Colonic mucosa (tissue), 4 donors: ENCODE measurements around the gene NT5C2. TPM values are rescaled to one million over a fixed set of nuclear protein-coding genes. Genes with fewer than 3 reads are reported as not detected.
"Not testable (repeated sequence)": the region's sequence is repeated elsewhere in the genome, so short reads cannot be mapped to it uniquely, and the experiment has no call there.

ENCODE experiments used
- DNase-seq: peaks from one replicate; pipeline ENCODE4 v3.0.0-alpha.2; 2020
- H3K27ac ChIP-seq: fragments of 200-600 bp; one replicate; pipeline ENCODE4 v1.8.0; 2021
- H3K27me3 ChIP-seq: fragments of 200-600 bp; one replicate; pipeline ENCODE4 v1.8.0; 2021
- H3K36me3 ChIP-seq: fragments of 200-600 bp; one replicate; pipeline ENCODE4 v1.8.0; 2021
- H3K4me1 ChIP-seq: fragments of 200-600 bp; one replicate; pipeline ENCODE4 v1.8.0; 2021; ENCODE audit warnings: mild to moderate bottlenecking
- H3K4me3 ChIP-seq: fragments of 200-600 bp; one replicate; pipeline ENCODE4 v1.8.0; 2021
- H3K9ac ChIP-seq, 2 donors: one replicate each; pipeline ENCODE4 v1.7.0; 2013; ENCODE audit warnings: control low read depth in 2 of 2, low read depth in 2 of 2, low read length in 2 of 2
- H3K9me3 ChIP-seq: fragments of 200-600 bp; one replicate; pipeline ENCODE4 v1.8.0; 2021
- intact Hi-C: fragments of 100-400 bp; cut with DNase I; formaldehyde crosslinking; loops from one replicate; pipeline ENCODE4 v1.14.1; 2022
- total RNA-seq, 2 donors: library from RNA; stranded (reverse); fragmentation: NEBNext Ultra II Directional in 1 of 2; extraction: Animal tissue kit (Norgen Biotek cat#: 25700) in 1 of 2; gene quantifications; one replicate each; pipeline ENCODE4 v1.2.1, GENCODE V29; 2021
- TF ChIP-seq, protein P1 (sequence below): fragments of 200-600 bp; IDR thresholded peaks from one replicate; pipeline ENCODE4 v1.8.0; 2022; ENCODE audit warnings: antibody characterized with exemption, mild to moderate bottlenecking
- donor health status: healthy.
- donor health status: DM: no; HTN: no; CAD: no.
- donor health status: DM: no; HTN: no; CAD: no.

NT5C2 gene
- total RNA-seq, 2 donors from 2014 or later, result 59.6 to 89.5 TPM

DNA sequence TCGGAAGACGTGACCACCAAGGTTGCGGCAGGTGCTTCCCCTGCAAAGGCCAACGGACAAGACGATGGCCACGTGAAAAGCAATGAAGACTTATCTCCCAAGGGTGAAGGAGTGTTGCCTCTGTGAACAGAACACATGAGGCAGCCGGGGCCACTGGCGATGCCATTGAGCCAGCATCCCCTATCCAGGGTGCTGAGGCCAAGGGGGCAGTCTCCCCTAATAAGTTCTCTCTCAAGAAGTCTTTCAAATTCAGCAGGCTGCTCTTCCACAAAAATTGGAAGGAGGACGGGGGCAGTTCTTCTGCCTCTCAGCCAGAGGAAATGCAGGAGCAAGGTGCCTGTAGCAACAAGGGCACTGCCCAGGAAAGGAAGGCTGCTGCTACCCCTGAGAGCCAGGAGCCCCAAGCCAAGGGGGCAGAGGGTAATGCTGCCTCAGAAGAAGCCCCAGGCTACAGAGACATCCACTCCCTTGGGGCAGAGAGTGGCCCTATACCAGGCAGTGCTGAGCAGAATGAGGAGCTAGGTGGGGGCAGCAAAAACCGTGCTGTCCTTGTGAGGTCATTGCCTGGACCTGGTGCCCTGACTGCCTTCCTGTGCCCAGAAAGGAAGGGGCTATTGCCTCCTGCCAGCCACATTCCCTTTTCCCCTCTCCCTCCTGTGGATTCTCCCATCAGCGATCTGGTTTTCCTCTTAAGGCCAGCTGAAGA lies 17.3 kb downstream of the NT5C2 start:
- TF ChIP-seq, protein P1, sequence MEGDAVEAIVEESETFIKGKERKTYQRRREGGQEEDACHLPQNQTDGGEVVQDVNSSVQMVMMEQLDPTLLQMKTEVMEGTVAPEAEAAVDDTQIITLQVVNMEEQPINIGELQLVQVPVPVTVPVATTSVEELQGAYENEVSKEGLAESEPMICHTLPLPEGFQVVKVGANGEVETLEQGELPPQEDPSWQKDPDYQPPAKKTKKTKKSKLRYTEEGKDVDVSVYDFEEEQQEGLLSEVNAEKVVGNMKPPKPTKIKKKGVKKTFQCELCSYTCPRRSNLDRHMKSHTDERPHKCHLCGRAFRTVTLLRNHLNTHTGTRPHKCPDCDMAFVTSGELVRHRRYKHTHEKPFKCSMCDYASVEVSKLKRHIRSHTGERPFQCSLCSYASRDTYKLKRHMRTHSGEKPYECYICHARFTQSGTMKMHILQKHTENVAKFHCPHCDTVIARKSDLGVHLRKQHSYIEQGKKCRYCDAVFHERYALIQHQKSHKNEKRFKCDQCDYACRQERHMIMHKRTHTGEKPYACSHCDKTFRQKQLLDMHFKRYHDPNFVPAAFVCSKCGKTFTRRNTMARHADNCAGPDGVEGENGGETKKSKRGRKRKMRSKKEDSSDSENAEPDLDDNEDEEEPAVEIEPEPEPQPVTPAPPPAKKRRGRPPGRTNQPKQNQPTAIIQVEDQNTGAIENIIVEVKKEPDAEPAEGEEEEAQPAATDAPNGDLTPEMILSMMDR, result no peak
- no peak for DNase-seq

DNA sequence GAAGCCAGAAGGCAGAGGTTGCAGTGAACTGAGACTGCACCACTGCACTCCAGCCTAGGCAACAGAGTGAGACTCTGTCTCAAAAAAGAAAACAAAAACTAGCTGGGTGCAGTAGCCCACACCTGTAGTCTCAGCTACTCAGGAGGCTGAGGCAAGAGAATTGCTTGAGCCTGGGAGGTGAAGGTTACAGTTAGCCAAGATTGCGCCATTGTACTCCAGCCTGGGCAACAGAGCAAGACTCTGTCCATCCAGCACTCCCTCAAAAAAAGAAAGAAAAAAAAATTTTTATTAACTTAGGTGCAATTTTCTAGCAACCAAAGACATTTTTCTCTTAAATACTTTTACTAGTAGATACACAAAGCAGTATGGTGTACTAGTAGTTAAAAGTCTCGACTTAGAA lies 18.7 kb downstream of the NT5C2 start:
- H3K4me1 ChIP-seq, intact Hi-C loops, DNase-seq, H3K9ac ChIP-seq, H3K4me3 ChIP-seq, H3K9me3 ChIP-seq, H3K27ac ChIP-seq, H3K27me3 ChIP-seq, H3K36me3 ChIP-seq: not testable (repeated sequence)

More for the DNA sequence above, 17.3 kb downstream of the NT5C2 start:
- intact Hi-C loops, result no loop called here
- H3K9me3 ChIP-seq, result no peaks in the 10 kb centered on the region
- H3K36me3 ChIP-seq, result peaks cover 3% of the 10 kb centered on the region
- no peaks in the 10 kb centered on the region for H3K27me3 ChIP-seq
- H3K27ac ChIP-seq, result no peak overlapping the region
- no peak overlapping the region for H3K9ac ChIP-seq
- no peak overlapping the region for H3K4me3 ChIP-seq
- no peaks in the 10 kb centered on the region for H3K4me1 ChIP-seq

DNA sequence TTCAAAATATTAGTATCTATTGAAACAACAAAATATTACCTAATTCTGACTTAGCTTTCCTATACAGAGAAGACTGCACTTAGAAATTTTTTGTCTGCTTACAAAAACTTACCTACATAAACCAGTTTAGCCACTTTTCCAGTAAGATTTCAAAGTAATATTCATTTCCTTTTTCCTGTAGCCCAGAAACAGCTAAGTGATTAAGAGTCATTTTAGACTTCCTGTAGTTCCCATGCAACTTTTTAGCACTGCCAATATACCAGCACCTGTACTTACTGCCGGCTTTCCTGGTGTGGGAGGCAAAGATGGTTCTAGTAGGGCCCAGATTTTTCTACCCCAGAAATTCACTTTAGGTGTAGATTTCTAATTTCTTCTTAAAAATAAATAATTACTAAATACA lies 21.8 kb downstream of the NT5C2 start:
- no peak overlapping the region for H3K27ac ChIP-seq
- no peak overlapping the region for H3K9ac ChIP-seq
- H3K4me3 ChIP-seq, result no peak overlapping the region
- H3K9me3 ChIP-seq, result no peaks in the 10 kb centered on the region
- H3K27me3 ChIP-seq, result no peaks in the 10 kb centered on the region
- H3K4me1 ChIP-seq, result no peaks in the 10 kb centered on the region
- intact Hi-C loops, result no loop called here
- TF ChIP-seq, protein P1, result no peak
- DNase-seq, result no peak
- no peaks in the 10 kb centered on the region for H3K36me3 ChIP-seq

DNA sequence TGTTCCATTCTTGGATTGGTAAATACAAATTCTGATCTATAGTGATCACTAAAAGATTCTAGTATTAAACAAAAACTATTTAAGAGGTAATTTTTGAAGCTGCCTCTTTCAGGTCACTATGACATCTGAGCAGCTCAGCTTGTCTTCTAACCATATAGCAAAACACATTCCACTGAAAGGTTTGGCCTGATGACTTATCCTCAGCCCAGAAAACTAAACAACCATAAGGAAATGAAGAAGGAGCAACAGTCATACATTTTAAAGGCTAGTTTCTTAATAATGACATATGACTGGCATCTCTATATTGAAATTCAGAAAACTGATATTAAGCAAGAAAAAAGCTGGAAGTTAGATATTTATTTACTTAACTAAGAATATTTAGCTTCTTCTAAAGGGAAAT lies 24.6 kb downstream of the NT5C2 start:
- no peak overlapping the region for H3K27ac ChIP-seq
- no peak overlapping the region for H3K9ac ChIP-seq
- intact Hi-C loops, result no loop called here
- H3K36me3 ChIP-seq, result no peaks in the 10 kb centered on the region
- H3K4me3 ChIP-seq, result no peak overlapping the region
- no peaks in the 10 kb centered on the region for H3K4me1 ChIP-seq
- H3K27me3 ChIP-seq, result no peaks in the 10 kb centered on the region
- no peaks in the 10 kb centered on the region for H3K9me3 ChIP-seq
- no peak for DNase-seq
- TF ChIP-seq, protein P1, result no peak

DNA sequence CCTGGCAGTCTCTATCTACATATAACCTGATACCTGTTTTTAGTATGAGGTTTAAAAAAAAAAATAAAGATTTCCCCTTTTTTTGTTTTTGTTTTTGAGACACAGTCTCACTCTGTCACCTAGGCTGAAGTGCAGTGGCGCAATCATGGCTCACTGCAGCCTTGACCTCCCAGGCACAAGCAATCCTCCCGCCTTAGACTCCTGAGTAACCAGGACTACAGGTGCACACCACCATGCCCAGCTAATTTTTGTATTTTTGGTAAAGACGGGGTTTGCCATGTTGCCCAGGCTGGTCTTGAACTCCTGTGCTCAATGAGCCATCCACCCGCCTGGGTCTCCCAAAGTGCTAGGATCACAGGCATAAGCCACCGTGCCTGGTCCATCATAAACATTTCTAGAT lies 25.5 kb downstream of the NT5C2 start:
- H3K36me3 ChIP-seq, H3K4me3 ChIP-seq, DNase-seq, H3K27ac ChIP-seq, H3K27me3 ChIP-seq, H3K9ac ChIP-seq, H3K4me1 ChIP-seq, H3K9me3 ChIP-seq, intact Hi-C loops: not testable (repeated sequence)

DNA sequence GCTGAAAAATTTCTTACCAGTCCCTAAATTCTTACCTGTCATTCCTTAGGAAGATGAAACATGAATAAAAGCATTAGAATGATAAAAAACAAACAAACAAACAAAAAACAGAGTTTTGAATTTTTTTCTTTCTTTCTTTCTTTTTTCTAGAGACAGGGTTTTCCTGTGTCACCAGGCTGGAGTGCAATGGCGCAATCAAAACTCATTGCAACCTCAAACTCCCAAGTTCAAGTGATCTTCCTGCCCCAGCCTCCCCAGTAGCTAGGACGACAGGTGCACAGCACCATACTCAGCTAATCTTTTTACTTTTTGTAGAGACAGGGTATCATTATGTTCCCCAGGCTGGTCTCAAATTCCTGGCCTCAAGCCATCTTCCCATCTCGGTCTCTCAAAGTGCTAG lies 26.5 kb downstream of the NT5C2 start:
- H3K4me1 ChIP-seq, result no peaks in the 10 kb centered on the region
- no peak overlapping the region for H3K27ac ChIP-seq
- H3K36me3 ChIP-seq, result no peaks in the 10 kb centered on the region
- no peaks in the 10 kb centered on the region for H3K9me3 ChIP-seq
- intact Hi-C loops, result no loop called here
- DNase-seq, result no peak
- no peak overlapping the region for H3K9ac ChIP-seq
- H3K4me3 ChIP-seq, result no peak overlapping the region
- TF ChIP-seq, protein P1, result no peak
- H3K27me3 ChIP-seq, result no peaks in the 10 kb centered on the region

DNA sequence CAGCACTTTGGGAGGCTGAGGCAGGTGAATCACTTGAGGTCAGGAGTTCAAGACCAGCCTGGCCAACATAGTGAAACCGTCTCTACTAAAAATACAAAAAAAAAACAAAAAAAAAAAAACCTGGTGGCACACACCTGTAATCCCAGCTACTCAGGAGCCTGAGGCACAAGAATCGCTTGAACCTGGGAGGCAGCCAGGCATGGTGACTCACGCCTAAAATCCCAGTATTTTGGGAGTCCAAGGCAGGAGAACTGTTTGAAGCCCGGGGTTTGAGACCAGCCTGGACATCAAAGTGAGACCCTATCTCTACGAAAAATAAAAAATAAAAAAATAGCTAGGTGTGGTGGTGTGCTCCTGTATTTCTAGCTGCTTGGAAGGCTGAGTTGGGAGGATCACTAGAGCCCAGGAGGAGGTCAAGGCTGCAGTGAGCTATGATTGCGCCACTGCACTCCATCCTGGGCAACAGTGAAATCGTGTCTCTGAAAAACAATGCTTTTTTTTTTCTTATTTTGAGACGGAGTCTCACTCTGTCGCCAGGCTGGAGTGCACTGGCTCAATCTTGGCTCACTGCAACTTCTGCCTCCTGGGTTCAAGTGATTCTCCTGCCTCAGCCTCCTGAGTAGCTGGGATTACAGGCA lies 29.2 kb downstream of the NT5C2 start:
- DNase-seq, H3K27ac ChIP-seq, H3K9me3 ChIP-seq, H3K4me3 ChIP-seq, intact Hi-C loops, H3K4me1 ChIP-seq, H3K27me3 ChIP-seq, H3K36me3 ChIP-seq, H3K9ac ChIP-seq: not testable (repeated sequence)
